HEK293 (cell line): Measurements from ENCODE around the gene RAB13.

Experiments used
- HOXC10 ChIP-seq: sonication (generic); formaldehyde crosslinking; IDR thresholded peaks from 2 replicates; pipeline ENCODE4 v1.8.1; 2023; ENCODE audit warnings: mild to moderate bottlenecking, missing genetic modification reagents
- MEIS1 ChIP-seq: sonication (generic); formaldehyde crosslinking; IDR thresholded peaks from 2 replicates; pipeline ENCODE4 v1.8.1; 2022; ENCODE audit warnings: missing genetic modification reagents, mild to moderate bottlenecking, borderline replicate concordance
- OVOL3 ChIP-seq: fragments of 450-650 bp; formaldehyde crosslinking; IDR thresholded peaks from 2 replicates; pipeline ENCODE4 v1.5.1; 2016; ENCODE audit warnings: missing biosample characterization, missing genetic modification characterization
- PRDM6 ChIP-seq: fragments of 450-650 bp; formaldehyde crosslinking; IDR thresholded peaks from 2 replicates; pipeline ENCODE4 v1.5.1; 2017; ENCODE audit warnings: missing biosample characterization, missing genetic modification characterization
- RBAK ChIP-seq: fragments of 450-650 bp; formaldehyde crosslinking; IDR thresholded peaks from 2 replicates; pipeline ENCODE4 v1.5.1; 2016; ENCODE audit warnings: missing biosample characterization, missing genetic modification characterization
- ZBTB11 ChIP-seq: fragments of 450-650 bp; formaldehyde crosslinking; conservative IDR thresholded peaks from 2 replicates; pipeline ENCODE4 v1.5.1; 2016; ENCODE audit warnings: low read depth, missing biosample characterization, missing genetic modification characterization
- ZBTB17 ChIP-seq: fragments of 450-650 bp; formaldehyde crosslinking; IDR thresholded peaks from 2 replicates; pipeline ENCODE4 v1.5.1; 2016; ENCODE audit warnings: missing biosample characterization, missing genetic modification characterization
- ZBTB6 ChIP-seq: fragments of 450-650 bp; formaldehyde crosslinking; IDR thresholded peaks from 2 replicates; pipeline ENCODE4 v1.5.1; 2017; ENCODE audit warnings: missing biosample characterization, missing genetic modification characterization
- ZFP37 ChIP-seq: fragments of 450-650 bp; formaldehyde crosslinking; IDR thresholded peaks from 2 replicates; pipeline ENCODE4 v1.5.1; 2016; ENCODE audit warnings: missing biosample characterization, missing genetic modification characterization
- ZNF148 ChIP-seq: fragments of 450-650 bp; formaldehyde crosslinking; IDR thresholded peaks from 2 replicates; pipeline ENCODE4 v1.5.0; 2017; ENCODE audit warnings: missing biosample characterization, missing genetic modification characterization, borderline replicate concordance
- ZNF2 ChIP-seq: fragments of 450-650 bp; formaldehyde crosslinking; IDR thresholded peaks from 2 replicates; pipeline ENCODE4 v1.5.1; 2016; ENCODE audit warnings: missing biosample characterization, missing genetic modification characterization
- ZNF292 ChIP-seq: fragments of 450-650 bp; formaldehyde crosslinking; IDR thresholded peaks from 2 replicates; pipeline ENCODE4 v1.5.1; 2016; ENCODE audit warnings: low read depth, missing biosample characterization, missing genetic modification characterization, borderline replicate concordance
- ZNF518A ChIP-seq: fragments of 450-650 bp; formaldehyde crosslinking; conservative IDR thresholded peaks from 2 replicates; pipeline ENCODE4 v1.5.1; 2016; ENCODE audit warnings: low read depth, missing biosample characterization, missing genetic modification characterization
- ZNF585B ChIP-seq: fragments of 450-650 bp; formaldehyde crosslinking; IDR thresholded peaks from 2 replicates; pipeline ENCODE4 v1.5.1; 2016; ENCODE audit warnings: missing biosample characterization, missing genetic modification characterization
- ZNF623 ChIP-seq: fragments of 450-650 bp; formaldehyde crosslinking; IDR thresholded peaks from 2 replicates; pipeline ENCODE4 v1.5.1; 2016; ENCODE audit warnings: missing biosample characterization, missing genetic modification characterization
- ZNF629 ChIP-seq: fragments of 450-650 bp; formaldehyde crosslinking; IDR thresholded peaks from 2 replicates; pipeline ENCODE4 v1.5.1; 2017; ENCODE audit warnings: missing biosample characterization, missing genetic modification characterization
- ZNF658 ChIP-seq: fragments of 450-650 bp; formaldehyde crosslinking; IDR thresholded peaks from 2 replicates; pipeline ENCODE4; 2016; ENCODE audit warnings: missing biosample characterization, missing genetic modification characterization
- ZNF747 ChIP-seq: fragments of 450-650 bp; formaldehyde crosslinking; IDR thresholded peaks from 2 replicates; pipeline ENCODE4 v1.5.1; 2016; ENCODE audit warnings: missing biosample characterization, missing genetic modification characterization
- ZNF776 ChIP-seq: fragments of 450-650 bp; formaldehyde crosslinking; IDR thresholded peaks from 2 replicates; pipeline ENCODE4 v1.5.0; 2017; ENCODE audit warnings: missing biosample characterization, missing genetic modification characterization, borderline replicate concordance
- ZNF777 ChIP-seq: fragments of 450-650 bp; formaldehyde crosslinking; IDR thresholded peaks from 2 replicates; pipeline ENCODE4 v1.5.1; 2017; ENCODE audit warnings: missing biosample characterization, missing genetic modification characterization, borderline replicate concordance
- ZSCAN4 ChIP-seq: fragments of 450-650 bp; formaldehyde crosslinking; IDR thresholded peaks from 2 replicates; pipeline ENCODE4 v1.5.1; 2017; ENCODE audit warnings: missing biosample characterization, missing genetic modification characterization

The RAB13 gene

GRCh38 chr1:153945795-153946621 is 40.1 kb downstream of the RAB13 start (continued):
- TF ChIP-seq ZNF518A (tag by site-specific recombination) (no peak), ZBTB17 (tag by site-specific recombination) (no peak; the same call in 1 of the 2 replicates), ZNF629 (tag by site-specific recombination) (peak; percentile 62; the same call in 1 of the 2 replicates), ZNF2 (tag by site-specific recombination) (peak; percentile 40; the same call in 1 of the 2 replicates), PRDM6 (tag by site-specific recombination) (no peak), ZNF623 (no peak), ZNF292 (tag by site-specific recombination) (no peak), MEIS1 (CRISPR knock-in tag) (no peak), HOXC10 (CRISPR knock-in tag) (no peak), RBAK (no peak), ZBTB11 (tag by site-specific recombination) (peak; percentile 88), OVOL3 (tag by site-specific recombination) (no peak), ZNF747 (tag by site-specific recombination) (no peak), ZFP37 (tag by site-specific recombination) (no peak; the same call in 1 of the 2 replicates), ZNF585B (no peak), ZNF777 (no peak; the same call in 1 of the 2 replicates), ZNF658 (no peak), ZSCAN4 (peak; percentile 79; the same call in 1 of the 2 replicates), ZNF776 (tag by site-specific recombination) (no peak), ZNF148 (no peak), ZBTB6 (tag by site-specific recombination) (no peak)
